Measurements from ENCODE around the gene ZSCAN22. TPM values are rescaled to one million over a fixed set of nuclear protein-coding genes. Genes with fewer than 3 reads are reported as not detected.

ZSCAN22 gene
- total RNA-seq, 1 experiment from 2014 or later, result 4.0 TPM

DNA sequence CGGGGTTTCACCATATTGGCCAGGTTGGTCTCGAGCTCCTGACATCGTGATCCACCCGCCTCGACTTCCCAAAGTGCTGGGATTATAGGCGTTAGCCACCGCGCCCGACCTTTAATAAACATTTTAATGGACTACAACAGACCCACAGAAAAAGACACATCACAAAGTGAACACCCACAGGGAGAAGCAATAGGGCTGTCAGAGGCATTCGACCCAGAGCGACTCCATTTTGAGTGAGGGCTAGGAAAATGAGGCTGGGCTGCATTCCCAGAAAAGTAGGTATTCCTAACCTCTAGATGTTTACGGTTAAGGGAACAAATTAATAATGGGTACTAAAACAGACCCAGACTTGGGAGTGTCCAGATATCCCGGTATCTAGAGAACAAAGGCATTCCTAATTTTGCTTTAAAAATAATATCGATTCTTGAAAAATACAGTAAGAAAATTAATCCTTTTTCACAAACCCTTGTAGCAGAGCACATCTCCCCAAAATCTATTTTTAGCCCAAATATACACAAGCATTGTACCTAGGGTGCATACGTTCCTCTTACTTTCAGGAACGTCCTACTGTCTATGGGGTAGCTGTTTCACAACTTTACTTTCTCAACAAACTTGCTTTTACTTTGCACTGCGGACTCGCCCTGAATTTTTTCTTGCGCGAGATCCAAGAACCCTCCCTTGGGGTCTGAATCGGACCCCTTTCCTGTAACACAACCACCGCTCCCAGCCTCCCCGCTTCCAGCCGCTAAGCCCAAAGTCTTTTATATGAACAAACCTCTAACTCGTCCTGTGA is 48.9 kb upstream of the ZSCAN22 start:
- Histone ChIP-seq H3K79me2 (ENCODE audit: low read length) (peaks cover 58% of the 10 kb centered on the region), H3K4me3 (ENCODE audit: low read length) (peak overlapping the region; percentile 86), H3K9ac (ENCODE audit: low read length) (peak overlapping the region; percentile 89), H3K9me2 (replicated peaks; ENCODE audit: low read length) (no peaks in the 10 kb centered on the region), H3K36me3 (ENCODE audit: low read depth, low read length) (peaks cover 44% of the 10 kb centered on the region), H3K9me3 (ENCODE audit: low read length) (peaks cover 4% of the 10 kb centered on the region; the same call in 1 of the 2 replicates), H4K20me1 (ENCODE audit: low read length) (no peaks in the 10 kb centered on the region), H3F3A (ENCODE audit: low read length, unreplicated experiment) (peaks cover 14% of the 10 kb centered on the region), H3K4me1 (ENCODE audit: insufficient read depth, low read length) (peaks cover 24% of the 10 kb centered on the region), H3K27me3 (ENCODE audit: low read length) (no peaks in the 10 kb centered on the region), H2AFZ (ENCODE audit: low read length) (peak overlapping the region; percentile 94), H3K4me2 (ENCODE audit: low read length) (peak overlapping the region; percentile 95), H3K27ac (ENCODE audit: low read length) (peak overlapping the region; percentile 51)
- TSS peak; percentile 61 for BruUV-seq (replicated peaks)
- DNase-seq (no peak), ATAC-seq (peak; percentile 1; the same call in 1 of the 2 replicates)
- TF ChIP-seq, protein P1, sequence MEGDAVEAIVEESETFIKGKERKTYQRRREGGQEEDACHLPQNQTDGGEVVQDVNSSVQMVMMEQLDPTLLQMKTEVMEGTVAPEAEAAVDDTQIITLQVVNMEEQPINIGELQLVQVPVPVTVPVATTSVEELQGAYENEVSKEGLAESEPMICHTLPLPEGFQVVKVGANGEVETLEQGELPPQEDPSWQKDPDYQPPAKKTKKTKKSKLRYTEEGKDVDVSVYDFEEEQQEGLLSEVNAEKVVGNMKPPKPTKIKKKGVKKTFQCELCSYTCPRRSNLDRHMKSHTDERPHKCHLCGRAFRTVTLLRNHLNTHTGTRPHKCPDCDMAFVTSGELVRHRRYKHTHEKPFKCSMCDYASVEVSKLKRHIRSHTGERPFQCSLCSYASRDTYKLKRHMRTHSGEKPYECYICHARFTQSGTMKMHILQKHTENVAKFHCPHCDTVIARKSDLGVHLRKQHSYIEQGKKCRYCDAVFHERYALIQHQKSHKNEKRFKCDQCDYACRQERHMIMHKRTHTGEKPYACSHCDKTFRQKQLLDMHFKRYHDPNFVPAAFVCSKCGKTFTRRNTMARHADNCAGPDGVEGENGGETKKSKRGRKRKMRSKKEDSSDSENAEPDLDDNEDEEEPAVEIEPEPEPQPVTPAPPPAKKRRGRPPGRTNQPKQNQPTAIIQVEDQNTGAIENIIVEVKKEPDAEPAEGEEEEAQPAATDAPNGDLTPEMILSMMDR (conservative IDR thresholded peaks at IDR 0.05; ENCODE audit: low read depth, low read length), result no peak
- TF ChIP-seq EZH2 (IDR thresholded peaks at IDR 0.05; ENCODE audit: low read length, unreplicated experiment) (no peak), EZH2phosphoT487 (IDR thresholded peaks at IDR 0.05; ENCODE audit: borderline replicate concordance, low read length) (no peak)
- ChIA-PET POLR2A (ENCODE audit: unreplicated experiment) (interaction anchor here (1.0 kb wide), 1 partner anchor 131 kb away, joined by 3 read pairs; the partner anchor contains the start of gene ZNF584), CTCF (interaction anchor here (1.0 kb wide), 1 partner anchor 85 kb away, joined by 3 read pairs; the partner anchor contains the start of gene ZNF497)
- intact Hi-C loops (cut with micrococcal nuclease), result loop anchor here (2.0 kb wide), 1 partner anchor 27 kb away; the partner anchor contains the start of gene ERVK3-1

DNA sequence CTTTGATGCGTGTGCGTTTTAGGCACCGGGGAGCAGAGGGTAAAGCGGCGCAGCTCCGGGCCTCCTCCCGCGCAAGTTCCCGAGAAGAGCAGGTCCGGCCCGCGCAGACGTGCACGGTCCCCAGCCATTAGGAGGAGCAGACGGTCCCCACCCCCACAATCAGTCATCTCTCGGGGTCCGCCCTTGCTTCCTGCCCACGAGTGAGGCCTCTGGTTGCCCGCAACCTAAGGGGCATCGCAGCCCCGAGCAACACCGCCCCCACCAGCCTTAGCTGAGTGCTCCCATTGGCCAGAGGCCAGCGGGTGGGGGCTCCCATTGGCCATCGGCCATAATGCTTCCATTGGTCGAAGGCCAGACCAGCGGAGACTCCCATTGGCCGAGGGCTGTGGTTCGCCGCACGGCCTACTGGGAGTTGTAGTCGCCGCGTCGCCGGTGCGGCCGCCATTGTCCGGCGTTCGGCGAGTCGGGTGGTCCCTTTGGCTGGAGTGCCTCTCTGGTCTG is 48.2 kb upstream of the ZSCAN22 start, which contains the start of gene ZNF8:
Gene ZNF8, plus strand, starts transcription at position 415 of the 501 bp plus-strand sequence. CDS start 127 bp downstream, outside the sequence.
- peaks cover 24% of the 10 kb centered on the region for H3K4me1 ChIP-seq (ENCODE audit: insufficient read depth, low read length)
- H3K9ac ChIP-seq (ENCODE audit: low read length), result peak within 1 kb of the TSS; percentile 89
- ATAC-seq (peak; percentile 90), DNase-seq (peak; percentile 100)
- peak within 1 kb of the TSS; percentile 95 for H3K4me2 ChIP-seq (ENCODE audit: low read length)
- H3K27ac ChIP-seq (ENCODE audit: low read length), result peak within 1 kb of the TSS; percentile 51
- peaks cover 63% of the 10 kb centered on the region for H3K79me2 ChIP-seq (ENCODE audit: low read length)
- peaks cover 40% of the 10 kb centered on the region for H3K36me3 ChIP-seq (ENCODE audit: low read depth, low read length)
- peak within 1 kb of the TSS; percentile 86 for H3K4me3 ChIP-seq (ENCODE audit: low read length)
- no peaks in the 10 kb centered on the region for H3K27me3 ChIP-seq (ENCODE audit: low read length)
- CTCF ChIA-PET, result interaction anchor here (1.0 kb wide), 1 partner anchor 84 kb away, joined by 3 read pairs; the partner anchor contains the start of gene ZNF497
- POLR2A ChIA-PET (ENCODE audit: unreplicated experiment), result interaction anchor here (1.0 kb wide), 1 partner anchor 130 kb away, joined by 3 read pairs; the partner anchor contains the start of gene ZNF584
- H3K9me2 ChIP-seq (replicated peaks; ENCODE audit: low read length), result no peaks in the 10 kb centered on the region
- no TSS peak for BruUV-seq (replicated peaks)
- intact Hi-C loops (cut with micrococcal nuclease), result loop anchor here (2.0 kb wide), 1 partner anchor 26 kb away; the partner anchor contains the start of gene ERVK3-1
- H3K9me3 ChIP-seq (ENCODE audit: low read length), result peaks cover 4% of the 10 kb centered on the region; the same call in 1 of the 2 replicates
- H3F3A ChIP-seq (ENCODE audit: low read length, unreplicated experiment), result peaks cover 14% of the 10 kb centered on the region
- H4K20me1 ChIP-seq (ENCODE audit: low read length), result no peaks in the 10 kb centered on the region
- TF ChIP-seq EZH2 (IDR thresholded peaks at IDR 0.05; ENCODE audit: low read length, unreplicated experiment), result no peak
- TF ChIP-seq, protein P1 (conservative IDR thresholded peaks at IDR 0.05; ENCODE audit: low read depth, low read length), result no peak
- TF ChIP-seq EZH2phosphoT487 (IDR thresholded peaks at IDR 0.05; ENCODE audit: borderline replicate concordance, low read length), result no peak
- H2AFZ ChIP-seq (ENCODE audit: low read length), result peak within 1 kb of the TSS; percentile 94

Measured in PC-3 (cell line).